Activated CD8-positive, alpha-beta memory T cell treated with anti-CD3 and anti-CD28 coated beads, Interleukin-2, amount 50 U/mL, for 1 hour (primary cell): ENCODE measurements around the gene KSR2.
"Not testable (repeated sequence)": the region's sequence is repeated elsewhere in the genome, so short reads cannot be mapped to it uniquely, and the experiment has no call there.

ENCODE experiments used
- DNase-seq: peaks from one replicate; pipeline ENCODE4 v3.0.0-alpha.2; 2020; ENCODE audit errors: extremely low read depth

KSR2 gene

DNA sequence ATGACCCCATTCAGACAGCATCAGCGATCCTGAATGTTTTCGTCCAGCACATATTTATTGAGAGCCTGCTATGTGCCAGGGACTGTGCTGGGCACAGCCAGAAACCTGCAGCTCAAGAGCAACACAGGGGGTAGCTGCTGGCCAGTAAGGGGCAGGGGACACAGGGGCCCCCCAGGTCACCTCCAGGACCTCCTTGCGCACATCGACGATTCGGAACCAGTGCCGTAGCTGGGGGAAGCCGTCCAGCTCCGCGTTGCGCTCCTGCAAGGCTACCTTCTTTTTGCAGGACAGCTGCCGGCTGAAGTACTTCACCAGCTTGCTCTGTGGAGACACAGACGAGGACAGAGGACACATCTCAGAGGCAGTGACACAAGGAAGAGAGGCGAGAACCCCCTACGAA is 108.7 kb downstream of the KSR2 start:
- DNase-seq: no peak

DNA sequence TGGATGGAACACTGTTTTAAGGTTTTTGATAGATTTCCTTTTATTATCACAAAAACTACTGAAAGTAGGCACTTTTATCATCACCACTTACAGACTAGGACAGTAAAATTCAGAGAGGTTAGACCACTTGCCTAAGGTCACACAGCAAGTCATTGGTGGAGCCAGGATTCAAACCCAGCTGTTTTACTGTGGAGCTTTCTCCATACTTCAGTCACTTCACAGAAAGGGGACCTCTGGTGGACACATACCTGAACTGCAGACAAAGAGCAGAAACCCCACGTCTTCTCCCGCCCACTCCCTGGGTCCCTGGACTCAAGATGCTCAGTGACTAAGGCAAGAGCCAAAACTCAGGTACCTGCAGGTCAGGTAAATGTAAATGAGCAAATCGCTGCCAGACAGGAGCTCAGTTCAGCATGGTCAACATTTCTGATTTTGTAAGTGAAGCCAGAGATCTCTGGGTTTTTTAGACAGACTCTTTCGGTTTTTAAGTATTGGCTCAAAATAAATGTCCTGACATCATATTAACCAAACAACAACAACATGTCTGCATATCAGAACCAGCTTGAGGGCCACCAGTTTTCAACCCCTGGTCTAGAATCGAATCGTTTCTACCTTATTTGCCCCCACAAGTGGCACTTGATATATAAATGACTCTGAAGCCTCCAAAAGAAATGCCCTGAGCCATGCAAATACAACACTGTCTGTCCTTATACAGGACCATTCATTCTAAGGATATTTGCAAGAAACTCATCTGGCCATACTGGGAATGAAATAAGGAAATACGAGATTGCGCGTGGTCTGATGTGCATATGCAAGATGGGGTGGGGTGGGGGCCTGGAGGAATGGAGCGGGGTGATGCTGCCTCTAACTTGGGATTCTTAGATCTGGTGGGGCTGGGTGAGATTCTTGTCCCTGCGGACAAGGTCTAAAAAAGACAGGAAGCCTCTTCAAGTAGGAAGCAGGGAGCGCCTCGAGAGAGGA is 110.9 kb downstream of the KSR2 start:
- no peak for DNase-seq

DNA sequence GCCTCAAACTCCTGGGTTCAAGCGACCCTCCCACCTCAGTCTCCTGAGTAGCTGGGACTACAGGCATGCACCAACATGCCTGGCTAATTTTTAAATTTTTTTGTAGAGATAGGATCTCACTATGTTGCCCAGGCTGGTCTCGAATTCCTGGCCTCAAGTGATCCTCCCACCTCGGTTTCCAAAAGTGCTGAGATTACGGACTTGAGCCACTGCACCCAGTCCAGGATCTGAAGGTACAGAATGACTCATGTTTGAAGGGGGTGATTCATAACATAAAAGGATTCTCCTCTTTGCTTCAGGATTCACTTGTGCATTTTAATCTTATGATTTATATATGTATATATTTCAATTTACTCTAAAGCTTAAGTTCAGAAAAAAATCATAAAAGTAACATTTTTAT is 111.7 kb downstream of the KSR2 start:
- not testable (repeated sequence) for DNase-seq

DNA sequence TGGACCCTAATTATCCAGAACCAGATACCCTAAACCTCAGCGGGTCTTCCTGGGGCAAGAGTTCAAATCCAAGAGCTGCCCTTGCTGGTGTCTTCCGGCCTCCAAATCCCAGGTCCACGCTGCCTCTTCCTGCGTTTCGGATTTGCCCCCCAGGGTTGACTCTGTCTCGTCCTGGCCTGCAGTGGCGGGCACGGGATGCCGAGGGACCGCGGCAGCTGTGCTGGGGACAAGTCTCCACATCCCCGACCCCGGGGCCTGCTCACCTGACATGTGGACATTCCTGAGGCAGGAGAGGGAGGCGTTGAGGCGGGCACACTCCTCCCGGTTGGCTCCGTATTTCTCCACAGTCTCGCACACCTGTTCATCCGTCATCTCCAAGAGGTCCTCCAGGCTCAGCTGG is 113.6 kb downstream of the KSR2 start:
- no peak for DNase-seq

DNA sequence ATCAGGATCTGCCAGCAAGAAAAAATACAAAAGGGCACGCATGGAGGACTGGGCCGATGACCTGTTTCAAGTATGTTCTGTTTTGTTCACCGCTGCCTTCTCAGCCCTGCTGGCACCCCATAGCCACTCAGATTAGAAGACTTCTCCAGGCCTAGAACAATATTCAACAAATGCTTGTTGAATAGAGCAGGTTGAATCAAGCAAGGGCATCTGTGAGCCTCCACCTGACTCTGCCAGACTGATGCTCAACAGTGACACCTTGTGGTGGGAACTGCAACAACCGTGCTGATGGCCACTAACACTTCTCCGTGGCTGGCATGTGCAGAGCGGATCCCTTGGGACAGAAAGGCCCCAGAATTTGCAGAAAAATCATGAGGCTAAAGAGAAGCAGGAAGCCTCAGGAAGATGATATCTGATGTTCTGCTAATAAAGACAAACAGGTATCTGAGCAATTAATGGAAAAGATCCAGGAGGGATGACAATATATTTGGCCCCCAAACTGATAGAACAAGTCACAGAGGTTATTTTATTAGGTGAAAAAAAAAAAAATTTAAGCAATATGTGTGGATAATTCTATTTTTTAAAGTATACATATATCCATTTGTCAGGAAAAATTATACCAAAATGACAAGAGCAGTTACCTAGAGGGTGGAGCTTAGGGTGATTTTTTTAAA is 114.3 kb downstream of the KSR2 start:
- no peak for DNase-seq

DNA sequence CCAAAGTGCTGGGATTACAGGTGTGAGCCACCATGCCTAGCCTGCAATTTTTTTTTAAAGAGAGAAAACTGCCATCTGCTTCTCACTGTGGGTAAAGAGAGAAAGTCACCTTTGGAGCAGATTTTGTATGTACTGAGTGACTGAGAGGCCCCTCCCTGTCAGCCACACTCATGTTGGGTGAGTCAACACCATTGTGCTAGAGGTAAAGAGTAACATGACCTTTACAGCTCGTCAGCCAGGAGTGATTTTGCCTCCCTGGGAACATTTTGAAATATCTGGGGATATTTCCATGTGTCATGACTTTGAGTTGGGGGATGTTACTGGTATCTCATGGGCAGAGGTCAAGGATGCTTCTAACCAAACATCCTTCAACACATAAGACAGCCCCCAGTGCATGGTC is 115.2 kb downstream of the KSR2 start:
- no peak for DNase-seq

DNA sequence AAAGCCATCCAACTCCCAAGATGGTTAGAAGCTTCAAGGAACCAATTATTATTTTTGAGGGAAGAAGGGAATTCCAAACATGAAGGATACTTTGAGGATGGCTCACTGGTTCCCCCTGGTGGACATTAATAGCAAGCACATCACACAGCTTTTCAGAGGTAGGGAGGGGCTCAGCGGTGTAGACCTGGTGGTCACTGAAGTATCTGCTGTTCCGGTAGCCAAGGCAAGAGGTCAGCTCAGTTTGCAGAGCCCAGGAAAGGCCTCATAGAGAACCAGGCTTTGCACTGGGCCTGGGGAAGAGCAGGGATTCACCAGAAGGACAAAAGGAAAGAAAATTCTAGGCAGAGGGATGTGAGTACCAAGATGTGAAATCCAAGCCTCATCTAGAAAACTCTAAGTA is 118.7 kb downstream of the KSR2 start:
- no peak for DNase-seq

DNA sequence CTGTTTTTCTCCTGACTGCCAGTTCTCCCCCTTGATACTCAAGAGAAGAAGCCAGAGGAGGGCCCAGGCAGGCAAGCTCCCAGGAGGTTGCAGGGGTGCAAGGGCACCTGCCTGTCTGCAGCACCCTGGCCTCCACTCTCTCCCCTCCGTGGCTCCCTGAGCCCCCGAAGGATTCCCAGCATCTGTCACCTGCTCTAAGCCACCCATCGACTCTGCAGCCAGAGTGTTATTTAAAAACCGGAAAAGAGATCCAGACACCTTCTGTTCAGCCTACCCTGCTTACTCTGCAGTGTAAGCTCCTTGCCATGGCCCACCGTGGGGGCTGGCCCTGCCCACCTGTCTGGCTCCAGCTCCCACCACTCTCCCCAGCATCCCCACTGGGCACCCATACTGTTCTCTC is 121.4 kb downstream of the KSR2 start:
- DNase-seq: no peak

DNA sequence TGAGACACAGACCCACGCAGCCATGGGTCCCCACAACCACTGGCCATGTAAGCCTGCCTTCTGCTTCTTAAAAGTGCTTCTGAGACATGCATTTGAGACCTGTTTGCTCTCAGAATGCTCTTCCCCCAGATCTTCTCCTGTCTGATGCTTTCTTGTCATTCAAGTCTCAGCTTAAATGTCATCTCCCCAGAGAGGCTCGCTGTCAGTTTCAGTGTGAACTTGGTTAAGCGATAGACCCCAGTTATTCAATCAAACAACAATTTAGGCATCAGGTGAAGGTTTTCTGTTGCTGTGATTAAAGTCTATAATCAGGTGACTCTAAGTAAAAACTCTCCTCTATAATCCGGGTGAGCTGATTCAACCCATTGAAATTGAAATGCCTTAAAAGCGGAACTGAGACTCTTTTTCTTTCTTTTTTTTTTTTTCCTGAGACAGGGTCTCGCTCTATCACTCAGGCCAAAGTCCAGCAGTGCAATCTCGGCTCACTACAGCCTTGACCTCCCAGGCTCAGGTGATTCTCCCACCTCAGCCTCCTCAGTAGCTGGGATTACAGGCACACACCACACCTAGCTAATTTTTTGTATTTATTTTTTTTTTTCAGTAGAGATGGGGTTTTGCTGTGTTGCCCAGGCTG is 123.4 kb downstream of the KSR2 start:
- DNase-seq: no peak

DNA sequence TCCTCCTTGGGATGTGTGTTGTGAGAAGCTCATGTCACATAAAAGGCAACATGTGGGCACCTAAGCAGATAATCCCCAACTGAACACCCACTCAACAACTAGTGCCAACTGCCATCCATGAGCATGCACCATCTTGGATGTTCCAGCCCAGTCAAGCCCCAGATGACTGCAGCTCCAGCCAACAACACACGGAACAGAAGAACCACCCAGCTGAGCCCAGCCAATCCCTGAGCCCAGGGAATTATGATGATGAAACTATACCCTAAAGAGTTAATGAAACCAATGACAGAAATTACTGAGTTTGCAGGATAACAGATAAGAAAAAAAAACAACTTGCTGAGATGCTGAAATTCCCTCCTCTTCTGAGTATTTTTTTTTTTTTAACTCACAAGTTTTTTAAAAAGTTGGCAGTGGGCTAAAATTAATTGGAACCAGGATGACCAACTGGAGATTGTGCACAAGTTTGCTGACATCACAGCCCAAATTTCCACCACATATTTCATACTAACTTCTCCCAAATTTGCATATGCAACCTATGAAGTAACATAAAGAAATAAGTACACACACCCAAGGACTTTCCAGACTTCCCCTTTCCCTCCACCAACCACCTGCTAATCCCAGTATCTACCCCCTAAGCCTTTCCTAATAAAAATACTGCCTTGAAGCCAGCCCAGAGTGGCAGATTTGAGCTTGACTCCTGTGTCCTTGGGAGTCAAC is 124.5 kb downstream of the KSR2 start:
- DNase-seq: no peak

DNA sequence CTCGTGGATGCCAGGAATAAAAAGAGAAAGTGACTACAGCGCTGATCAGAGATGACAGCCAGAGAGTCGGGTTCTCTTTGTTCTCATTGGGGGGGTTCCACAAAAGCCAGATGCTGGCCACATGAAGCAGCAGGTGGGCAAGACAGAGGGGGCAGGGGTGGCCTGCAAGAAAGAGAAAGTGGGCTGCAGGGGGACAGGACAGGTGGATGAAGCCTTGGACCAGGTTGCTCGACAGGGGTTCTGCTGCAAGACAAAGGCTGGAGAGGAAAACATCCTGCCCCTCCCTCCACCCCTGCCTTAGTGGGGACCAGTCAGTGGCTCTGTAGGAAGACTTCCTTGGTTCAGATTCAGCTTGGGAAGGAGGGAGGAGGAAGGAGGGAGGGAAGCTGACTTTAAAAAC is 126.2 kb downstream of the KSR2 start:
- no peak for DNase-seq

DNA sequence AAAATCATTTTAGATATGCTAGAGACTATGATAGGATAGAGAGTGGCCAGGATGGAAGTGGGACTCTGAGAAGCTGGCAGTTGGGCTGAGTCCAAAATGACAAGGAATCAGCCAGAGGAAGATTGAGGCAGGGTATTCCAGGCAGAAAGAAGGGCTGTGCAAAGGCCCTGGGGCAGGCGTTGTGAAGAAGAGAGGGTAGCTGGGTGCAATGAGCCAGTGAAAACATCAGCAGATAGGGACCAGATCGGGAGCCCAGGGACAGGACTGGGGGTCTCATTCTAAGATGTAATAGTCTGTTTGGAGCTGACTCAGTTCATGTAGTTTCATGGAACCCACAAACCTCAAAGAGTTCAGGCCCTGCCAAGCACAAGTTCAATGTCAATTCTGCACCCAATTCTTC is 126.6 kb downstream of the KSR2 start:
- DNase-seq: no peak

DNA sequence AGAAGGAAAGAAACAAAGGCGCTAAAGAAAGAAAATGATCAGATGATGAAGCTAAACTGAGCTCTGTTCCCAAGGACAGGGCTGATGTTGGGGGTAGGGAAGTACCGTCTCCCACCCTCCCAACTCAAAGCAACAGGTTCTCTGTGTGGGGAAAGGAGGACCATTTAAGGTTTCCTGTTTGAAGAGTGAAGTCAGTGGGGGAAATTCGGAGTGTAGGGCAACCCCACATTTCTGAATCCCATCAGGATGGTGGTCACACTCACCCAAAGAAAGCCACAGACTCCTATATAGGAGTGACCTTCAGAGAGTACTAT is 131.1 kb downstream of the KSR2 start:
- DNase-seq: no peak

DNA sequence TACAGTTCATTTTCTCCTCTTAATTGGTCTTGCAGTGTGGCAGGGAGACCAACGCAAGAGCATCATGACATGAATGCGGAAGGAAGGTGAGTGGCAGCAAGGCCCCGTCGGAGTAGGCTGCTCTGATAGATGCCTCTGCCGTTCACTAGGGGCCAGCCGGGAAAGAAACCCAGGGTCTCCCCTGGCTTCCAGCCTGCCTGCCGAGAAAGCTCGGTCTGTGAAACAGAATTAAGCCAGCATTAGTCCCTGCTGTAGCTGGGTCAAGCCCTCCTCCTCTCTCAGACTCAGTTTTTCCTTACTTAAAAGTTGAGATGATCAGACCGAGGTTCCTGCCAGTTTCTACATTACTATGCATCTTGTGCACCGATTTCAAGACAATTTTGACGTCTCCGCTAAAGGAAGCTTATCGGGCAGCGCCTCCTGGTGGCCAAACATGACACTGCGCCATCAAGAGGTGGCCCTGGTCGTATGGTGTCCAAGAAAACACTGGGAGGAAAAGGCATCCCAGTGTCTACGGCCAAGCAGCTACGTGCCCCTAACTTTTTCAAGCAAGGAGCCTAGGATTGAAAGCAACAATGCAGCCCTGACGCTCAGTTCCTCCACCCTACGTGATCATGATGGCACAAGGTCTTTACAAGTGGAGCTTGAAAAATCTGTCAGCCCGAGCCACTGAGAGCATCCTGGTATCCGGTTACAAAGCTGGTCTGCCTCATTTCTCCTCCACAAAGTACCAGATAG is 131.6 kb downstream of the KSR2 start:
- DNase-seq: no peak

DNA sequence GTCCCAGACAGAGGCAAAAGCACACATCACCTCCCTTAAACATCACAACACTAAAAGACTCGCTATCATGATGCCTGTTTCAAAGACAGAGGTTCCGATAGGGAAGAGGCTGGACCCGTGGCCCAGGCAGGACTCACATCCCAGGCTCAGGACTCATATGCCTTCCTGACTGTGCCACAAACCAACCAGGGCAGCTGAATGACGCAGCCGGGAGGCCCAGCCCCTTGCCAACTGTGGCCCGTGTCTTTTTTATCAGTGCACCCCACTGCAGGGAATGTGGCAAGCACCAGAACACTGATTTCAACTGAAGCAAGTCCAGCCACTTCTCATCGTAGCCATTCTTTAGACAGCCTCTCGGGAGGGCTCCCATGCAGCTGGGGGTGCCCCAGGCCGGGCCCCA is 132.3 kb downstream of the KSR2 start:
- DNase-seq: no peak

DNA sequence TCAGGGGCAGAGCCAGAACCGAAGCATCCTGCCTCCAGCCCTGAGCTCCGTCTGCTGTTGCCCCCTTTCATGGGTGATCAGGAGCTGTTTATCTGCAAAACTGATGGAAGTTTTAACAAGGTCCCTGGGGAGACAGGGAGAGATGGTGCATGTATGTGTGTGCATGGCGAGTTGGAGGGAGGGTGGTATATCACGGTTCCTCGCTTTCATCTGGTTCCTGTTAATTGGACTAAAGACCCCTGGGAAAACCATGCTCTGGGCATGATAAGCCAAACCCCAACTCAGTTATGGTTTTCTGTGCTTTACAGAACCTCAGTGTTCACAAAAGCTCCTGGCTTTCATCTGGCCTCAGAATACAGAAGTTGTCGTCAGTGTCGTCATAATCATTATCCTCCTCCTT is 133.6 kb downstream of the KSR2 start:
- no peak for DNase-seq

DNA sequence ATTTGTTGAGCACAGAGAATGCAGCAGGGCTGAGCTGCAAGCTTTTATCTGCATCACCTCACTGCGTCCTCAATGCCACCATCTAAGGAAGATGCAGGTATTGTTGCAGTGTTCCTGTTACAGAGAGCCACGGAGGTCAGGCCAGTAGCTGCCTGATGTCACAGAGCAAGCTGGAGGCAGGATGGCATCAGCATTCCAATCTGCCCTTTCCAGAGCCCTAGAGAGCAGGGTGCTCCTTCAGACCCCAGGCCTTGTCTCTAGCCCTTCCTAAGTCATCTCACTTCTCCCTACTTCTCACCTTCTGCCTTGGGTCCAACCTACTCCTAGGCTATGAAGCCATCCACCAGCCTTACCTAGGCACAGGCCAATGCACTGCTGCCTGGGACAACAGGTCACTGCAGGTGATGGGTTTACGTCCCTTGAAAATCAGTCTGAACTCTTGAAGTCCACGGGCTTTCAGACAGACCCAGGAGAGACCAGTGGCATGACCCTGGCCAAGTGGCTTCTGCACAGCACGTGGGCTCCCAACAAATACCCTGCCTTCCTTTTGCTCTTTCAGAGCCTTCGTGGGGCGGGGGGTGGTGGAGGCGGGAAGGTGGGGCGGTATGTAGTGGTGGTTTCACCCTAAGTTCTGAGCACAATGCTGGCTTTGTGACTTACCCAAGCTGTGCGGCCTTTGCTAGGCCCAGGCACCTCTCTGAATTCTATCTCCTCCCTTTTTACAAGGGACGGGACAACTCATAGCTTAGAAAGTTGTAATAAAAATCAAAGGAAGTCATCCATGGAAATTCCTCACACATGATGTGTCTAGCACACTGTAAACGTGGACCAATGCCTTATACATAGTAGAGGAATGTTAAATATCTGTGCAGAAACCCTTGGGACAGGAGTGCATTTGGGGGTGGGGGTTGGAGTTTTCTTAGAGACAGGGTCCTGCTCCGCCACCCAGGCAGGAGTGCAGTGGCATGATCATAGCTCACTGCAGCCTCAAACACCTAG is 136.0 kb downstream of the KSR2 start:
- DNase-seq: no peak

DNA sequence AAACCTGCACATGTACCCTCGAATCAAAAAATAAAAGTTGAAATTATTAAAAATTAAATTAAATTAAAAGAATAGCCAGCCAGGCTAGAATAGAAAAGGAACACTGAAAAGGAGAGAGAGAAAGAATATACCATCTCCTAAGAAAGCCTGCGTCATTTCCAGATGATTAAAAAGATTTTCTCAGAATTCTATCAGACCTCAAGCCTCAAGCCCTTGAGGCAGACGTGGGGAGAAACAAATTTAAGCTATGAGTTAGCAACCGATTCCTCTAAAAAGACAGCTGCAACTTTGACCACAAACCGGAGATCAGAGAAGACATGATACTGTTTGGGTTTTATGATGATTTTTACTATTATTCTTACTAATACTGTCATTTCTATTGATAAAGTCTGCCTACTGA is 138.3 kb downstream of the KSR2 start:
- no peak for DNase-seq

DNA sequence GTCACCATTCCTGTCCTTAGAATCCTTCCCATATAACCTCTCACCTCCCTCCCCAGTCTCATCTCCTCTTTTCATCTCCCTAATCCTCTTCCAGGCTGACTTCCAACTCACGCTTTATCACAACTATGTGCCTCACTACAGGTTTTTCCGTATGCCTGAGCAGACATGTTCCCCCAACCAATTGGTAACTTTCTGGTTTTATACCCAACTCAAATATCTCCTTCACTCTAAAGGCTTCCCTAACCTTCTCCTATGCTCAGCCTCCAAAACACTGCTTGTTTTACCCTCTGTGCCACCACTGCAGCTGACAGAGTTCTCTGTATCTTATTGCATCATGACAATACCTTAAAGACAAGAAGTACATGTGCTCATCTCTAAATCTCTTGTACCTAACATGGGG is 139.7 kb downstream of the KSR2 start:
- no peak for DNase-seq

DNA sequence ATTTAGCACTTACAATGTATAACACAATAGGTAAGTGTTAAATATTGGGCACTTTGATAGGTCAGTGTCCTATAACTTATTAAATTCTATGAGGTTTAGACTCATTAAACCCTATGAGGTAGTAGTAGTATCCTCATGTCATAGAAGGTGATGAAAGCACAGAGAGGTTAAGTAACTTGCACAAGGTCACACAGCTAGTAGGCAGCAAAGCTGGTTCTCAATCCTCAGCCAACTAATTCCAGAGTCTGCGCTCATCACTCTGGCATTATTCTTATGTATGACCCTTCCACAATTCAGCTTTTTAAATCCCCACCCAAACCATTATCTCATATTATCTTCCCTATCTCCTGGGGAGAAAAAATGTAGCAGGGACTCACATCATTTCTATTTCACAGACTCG is 141.1 kb downstream of the KSR2 start:
- DNase-seq: no peak
